HL-60/S4 (cell line): ENCODE data around the gene TNS3.

ENCODE experiments used
- in situ Hi-C: fragments of 300-500 bp; cut with MboI; formaldehyde crosslinking; loops from 2 replicates; pipeline ENCODE4 v1.14.3; 2022; ENCODE audit warnings: low sequenced_read_pairs

TNS3 gene

DNA sequence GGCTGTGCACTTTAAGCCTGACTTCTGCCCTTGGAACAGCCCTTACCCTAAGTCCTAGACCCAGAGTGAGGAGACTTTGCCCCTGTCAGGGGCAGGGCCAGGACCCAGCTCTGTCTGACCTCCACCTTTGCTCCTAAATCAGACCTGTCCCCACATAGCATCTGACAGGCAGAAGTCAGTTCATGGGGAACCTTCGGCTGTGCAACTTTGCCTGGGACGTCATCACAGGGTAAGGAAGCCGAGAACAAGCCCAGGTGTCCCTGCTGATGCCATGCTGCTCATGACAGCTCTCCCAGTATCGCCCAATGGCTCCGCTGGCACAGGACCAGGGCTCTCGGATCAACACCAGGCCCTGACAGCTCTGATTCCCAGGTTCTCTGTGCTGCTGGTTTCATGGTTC is 55.4 kb downstream of the TNS3 start:
- in situ Hi-C loops, result no loop called here

- in situ Hi-C loops, result no loop called here
Measured at GRCh38 chr7:47525066-47525623, 56.8 kb downstream of the TNS3 start.

GRCh38 chr7:47523401-47523800 is 58.5 kb downstream of the TNS3 start:
- in situ Hi-C loops, result no loop called here

DNA sequence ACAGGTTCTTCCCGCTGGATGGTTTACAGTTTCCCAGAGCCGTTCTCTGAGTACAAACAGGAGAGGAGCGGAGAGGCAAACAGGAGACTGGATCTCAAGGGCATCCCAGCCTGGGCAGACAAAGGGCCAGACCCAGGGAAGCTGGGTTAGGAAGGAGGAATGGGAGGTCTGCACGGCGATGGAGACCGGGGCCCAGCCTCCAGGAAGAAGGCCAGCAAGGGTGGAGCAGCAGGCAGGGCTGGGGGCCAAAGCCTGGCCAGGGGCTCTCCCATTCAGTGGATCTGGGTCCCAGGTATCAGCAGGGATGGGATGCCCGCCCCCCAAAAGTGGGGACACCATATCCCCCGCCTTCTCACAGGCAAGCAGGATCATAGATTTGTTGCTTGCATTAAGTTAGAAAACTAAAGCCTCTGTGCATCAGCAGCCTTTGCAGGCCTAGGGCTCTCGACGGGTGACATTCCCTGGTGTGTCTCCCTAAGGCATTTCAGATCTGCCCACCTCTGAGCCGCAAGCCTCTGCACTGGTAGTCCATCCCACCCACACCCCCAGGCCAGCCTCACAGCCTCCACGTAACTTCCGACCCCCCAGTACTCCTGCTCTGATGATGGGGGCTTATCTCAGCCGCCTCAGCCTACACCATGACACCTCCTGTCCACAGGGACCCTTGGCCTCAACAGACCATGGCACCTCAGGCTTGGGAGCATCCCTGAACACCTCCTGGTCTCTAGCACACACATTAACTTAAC is 59.9 kb downstream of the TNS3 start:
- in situ Hi-C loops, result no loop called here

- in situ Hi-C loops, result no loop called here
Measured at GRCh38 chr7:47521011-47521795, 60.7 kb downstream of the TNS3 start.

GRCh38 chr7:47520406-47520805 is 61.5 kb downstream of the TNS3 start:
- in situ Hi-C loops, result no loop called here

DNA sequence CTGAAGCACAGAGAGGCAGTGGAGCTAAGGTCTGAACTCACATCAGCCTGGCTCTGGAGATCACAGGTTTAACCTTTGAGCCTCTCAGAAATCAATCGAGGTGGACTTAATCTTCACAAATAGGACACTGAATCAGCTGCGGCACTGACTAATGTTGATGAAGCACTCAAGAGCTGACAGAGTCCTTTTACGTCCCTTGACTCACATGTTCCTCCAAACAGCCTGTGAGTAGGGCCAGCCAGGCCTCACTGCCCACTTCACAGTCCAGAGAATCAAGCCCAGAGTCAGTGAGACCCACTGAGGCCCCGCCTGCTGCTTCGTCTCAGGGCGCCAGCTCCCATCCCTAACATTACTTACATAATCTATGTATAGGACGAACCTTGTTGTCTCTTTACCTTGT is 63.1 kb downstream of the TNS3 start:
- in situ Hi-C loops, result no loop called here

DNA sequence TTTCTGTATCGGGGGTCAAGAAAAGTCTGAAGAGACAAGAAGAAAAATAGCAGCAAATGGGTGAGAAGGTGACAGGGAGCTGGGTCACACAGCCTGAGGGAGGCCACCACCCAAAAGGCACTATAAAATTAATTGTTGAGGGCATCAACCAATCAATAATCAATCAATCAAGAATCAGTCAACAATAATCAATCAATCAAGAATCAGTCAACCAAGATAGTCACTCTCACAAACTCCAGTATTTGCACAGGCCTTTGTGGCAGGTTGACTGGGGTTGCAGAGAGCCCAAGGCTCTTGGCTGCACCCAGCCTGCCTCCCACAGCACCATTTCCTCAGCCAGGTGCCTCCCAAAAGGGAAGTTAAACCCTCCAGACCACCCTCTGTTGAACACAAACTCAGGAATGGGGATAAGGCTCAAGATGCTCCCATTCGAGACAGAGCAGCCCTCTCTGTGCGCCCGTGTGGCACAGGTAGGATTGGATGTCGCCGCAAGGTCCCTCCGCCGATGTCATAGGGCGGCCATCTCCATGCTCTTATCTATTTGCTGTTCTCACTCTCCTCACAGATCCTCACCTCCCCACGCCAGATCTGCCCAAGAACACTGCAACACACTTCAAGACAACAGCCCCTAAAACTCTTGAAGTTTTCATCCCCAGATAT is 64.0 kb downstream of the TNS3 start:
- in situ Hi-C loops, result no loop called here

DNA sequence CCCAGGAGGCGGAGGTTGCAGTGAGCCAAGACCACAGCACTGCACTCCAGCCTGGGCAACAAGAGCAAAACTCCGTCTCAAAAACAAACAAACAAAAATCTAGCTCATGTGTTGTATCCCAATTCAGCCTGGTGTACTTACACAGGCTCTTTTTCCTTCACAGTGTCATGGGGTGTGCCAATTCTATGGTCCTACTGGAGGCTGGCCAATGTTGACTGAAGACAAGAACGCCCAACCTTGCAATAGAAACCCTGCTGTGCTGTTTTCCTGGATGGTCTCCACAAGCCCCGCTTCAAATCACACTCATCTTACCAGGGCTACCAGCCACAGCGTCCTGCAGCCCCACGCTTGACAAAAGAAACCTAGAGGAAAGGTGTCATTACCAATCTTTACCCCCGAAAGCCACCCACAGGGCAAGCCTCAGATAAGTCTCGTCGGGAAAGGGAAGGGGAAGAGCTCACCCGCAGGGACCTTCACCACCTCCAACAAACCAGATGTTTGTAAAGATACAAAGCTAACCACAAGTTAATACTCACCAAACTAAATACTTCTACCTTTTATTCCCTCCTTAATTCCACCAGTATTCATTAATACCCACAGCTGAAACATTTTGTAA is 64.8 kb downstream of the TNS3 start:
- in situ Hi-C loops, result no loop called here

DNA sequence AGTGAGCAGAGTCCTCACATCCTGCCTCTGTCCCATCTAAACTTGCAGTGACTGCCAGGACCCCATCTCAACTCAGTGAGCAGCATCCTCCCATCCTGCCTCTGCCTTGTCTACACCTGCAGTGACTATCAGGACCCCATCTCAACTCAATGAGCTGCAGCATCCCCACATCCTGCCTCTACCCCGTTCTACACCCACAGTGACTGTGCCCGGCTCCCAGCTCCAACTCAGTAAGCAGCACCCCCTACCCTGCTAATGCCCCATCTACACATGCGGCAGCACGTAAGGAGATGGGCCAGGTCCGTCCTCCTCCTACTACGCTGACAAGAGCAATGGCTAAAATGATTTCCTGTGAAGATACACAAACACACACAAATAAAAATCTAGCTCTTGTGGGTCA is 65.5 kb downstream of the TNS3 start:
- in situ Hi-C loops, result no loop called here

GRCh38 chr7:47515305-47515834 is 66.5 kb downstream of the TNS3 start:
- in situ Hi-C loops, result no loop called here

- in situ Hi-C loops, result no loop called here
Measured at GRCh38 chr7:47514818-47515217, 67.1 kb downstream of the TNS3 start.

GRCh38 chr7:47514367-47514766 is 67.5 kb downstream of the TNS3 start:
- in situ Hi-C loops, result no loop called here

DNA sequence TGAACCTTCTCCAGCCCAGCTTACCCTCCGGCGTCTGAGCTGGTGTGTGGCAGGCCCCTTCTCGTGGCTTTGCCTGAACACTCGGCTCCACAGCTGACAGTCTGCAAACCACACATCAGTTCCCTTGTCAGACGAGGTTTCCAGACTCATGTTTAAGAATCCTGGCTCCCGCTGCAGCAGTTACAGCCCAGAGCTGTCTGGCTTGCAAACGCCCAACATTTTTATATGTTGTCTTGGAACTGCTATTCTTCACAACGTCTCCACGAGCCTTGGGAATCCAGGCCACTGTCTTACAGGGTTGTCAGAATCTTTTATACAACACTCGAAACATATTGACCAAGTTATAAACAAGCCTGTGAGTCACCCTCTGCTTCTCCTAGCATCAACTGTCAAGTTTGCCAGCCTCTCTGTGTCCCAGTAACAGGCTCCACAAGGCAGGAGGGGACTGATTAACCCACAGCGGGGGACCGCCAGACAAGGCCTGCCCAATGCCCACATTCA is 68.1 kb downstream of the TNS3 start:
- in situ Hi-C loops, result no loop called here

GRCh38 chr7:47512481-47513176 is 69.3 kb downstream of the TNS3 start:
- in situ Hi-C loops, result no loop called here

DNA sequence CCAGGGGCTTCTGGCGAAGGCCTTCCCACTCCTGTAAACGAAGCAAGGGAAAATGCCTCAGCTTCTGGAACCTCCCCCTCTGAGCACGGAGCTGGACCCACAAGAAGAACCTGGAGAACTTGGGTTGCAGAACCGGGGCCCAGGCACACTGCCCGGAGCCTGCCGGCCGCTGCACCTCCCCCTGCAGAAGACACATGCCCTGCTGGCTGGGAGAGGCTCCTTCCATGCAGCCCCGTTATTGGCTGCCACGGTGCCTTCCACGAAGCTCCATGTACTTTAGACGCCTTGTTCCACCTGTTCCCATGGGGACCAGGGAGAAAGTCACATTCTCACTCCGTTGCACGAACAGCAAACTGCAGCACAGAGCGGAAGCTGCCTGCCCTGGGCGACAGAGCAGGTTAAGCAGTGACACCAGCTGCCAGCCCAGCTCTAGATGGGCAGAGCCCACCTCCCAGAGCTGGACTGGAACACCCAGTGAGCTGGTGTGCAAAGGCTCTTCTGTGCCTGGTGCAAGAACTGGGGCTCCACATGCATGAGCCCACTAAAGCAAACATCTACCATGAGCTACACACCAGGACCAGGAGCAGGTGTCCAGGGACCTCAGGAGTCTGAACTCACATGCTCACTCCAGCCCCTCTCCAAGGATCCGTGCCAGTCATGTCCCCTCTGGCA is 70.1 kb downstream of the TNS3 start:
- in situ Hi-C loops, result no loop called here

- in situ Hi-C loops, result no loop called here
Measured at GRCh38 chr7:47510786-47511185, 71.1 kb downstream of the TNS3 start.

- in situ Hi-C loops, result no loop called here
Measured at GRCh38 chr7:47510192-47510591, 71.7 kb downstream of the TNS3 start.

- in situ Hi-C loops, result no loop called here
Measured at GRCh38 chr7:47509571-47509970, 72.3 kb downstream of the TNS3 start.
